Epithelial cell of esophagus (primary cell): ENCODE data around the gene ZBTB20.
"Not testable (repeated sequence)": the region's sequence is repeated elsewhere in the genome, so short reads cannot be mapped to it uniquely, and the experiment has no call there.

Experiments
- DNase-seq: peaks from one replicate; pipeline ENCODE4 v3.0.0; 2010; ENCODE audit warnings: low read depth
- H3K4me3 ChIP-seq: 2 replicates; pipeline ENCODE4 v1.5.1; 2011; ENCODE audit warnings: mild to moderate bottlenecking, low read length, control low read depth
- TF ChIP-seq, protein P1 (sequence below): IDR thresholded peaks from 2 replicates; pipeline ENCODE4 v1.5.1; 2011; ENCODE audit warnings: low read depth, mild to moderate bottlenecking, low read length, control low read depth, inconsistent platforms; ENCODE audit not compliant: insufficient read depth; ENCODE audit errors: missing control alignments

Gene ZBTB20

DNA sequence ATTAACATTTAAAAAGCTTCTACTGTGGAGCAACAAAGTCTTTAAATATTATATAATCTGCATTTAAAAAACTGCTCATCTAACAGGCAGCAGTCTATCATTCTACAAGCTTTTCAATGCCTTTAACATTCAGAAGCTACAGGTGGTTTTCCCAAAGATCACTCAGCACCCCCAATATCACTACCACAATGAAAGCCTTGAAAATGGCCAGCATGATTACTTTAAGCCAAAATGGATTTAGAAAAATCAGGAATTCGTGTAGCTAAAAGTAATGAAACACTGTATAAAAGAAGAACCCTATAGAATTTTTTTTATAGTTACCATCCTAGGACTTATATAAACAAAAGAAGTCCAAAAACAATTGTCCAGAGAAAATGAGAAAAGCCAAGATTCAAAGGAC is 452.8 kb downstream of the ZBTB20 start:
- TF ChIP-seq, protein P1, sequence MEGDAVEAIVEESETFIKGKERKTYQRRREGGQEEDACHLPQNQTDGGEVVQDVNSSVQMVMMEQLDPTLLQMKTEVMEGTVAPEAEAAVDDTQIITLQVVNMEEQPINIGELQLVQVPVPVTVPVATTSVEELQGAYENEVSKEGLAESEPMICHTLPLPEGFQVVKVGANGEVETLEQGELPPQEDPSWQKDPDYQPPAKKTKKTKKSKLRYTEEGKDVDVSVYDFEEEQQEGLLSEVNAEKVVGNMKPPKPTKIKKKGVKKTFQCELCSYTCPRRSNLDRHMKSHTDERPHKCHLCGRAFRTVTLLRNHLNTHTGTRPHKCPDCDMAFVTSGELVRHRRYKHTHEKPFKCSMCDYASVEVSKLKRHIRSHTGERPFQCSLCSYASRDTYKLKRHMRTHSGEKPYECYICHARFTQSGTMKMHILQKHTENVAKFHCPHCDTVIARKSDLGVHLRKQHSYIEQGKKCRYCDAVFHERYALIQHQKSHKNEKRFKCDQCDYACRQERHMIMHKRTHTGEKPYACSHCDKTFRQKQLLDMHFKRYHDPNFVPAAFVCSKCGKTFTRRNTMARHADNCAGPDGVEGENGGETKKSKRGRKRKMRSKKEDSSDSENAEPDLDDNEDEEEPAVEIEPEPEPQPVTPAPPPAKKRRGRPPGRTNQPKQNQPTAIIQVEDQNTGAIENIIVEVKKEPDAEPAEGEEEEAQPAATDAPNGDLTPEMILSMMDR: no peak
- no peak overlapping the region for H3K4me3 ChIP-seq
- no peak for DNase-seq

DNA sequence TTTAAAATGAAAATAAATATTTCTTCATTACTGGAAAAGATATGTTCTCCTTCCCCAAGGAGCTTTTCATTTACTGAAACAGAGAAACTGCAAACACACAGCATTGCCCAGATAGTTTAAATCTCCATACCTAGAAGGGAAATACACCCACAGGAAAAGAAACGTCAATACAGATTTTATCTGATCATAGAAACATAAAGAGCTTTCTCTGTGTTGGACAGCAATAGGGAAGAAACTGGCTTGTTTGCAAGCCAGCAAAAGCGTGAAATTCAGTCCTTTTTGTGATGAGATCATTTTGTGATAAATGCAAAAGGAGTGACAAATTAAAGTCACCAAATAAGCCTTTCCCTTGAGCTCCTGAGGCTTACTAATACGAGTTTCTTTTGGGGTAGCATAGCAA is 455.2 kb downstream of the ZBTB20 start:
- H3K4me3 ChIP-seq: no peak overlapping the region
- no peak for DNase-seq
- TF ChIP-seq, protein P1: no peak

DNA sequence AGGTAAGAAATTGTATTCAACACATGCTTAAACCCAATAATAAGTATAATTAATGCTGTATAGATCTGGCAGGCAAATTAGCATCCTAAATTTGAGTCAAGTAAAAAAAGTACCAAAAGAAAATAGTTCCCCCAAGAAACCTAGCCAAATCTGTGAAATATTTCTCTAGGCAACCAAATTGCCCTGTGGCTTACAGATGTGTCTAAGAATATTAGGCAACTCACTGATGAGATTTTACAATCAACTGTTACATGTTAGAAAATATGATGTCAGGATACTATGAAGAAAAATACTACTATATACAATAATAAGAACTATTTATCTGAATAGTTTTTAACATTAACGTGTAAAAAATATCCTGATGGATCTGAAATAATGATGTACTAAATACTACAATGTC is 456.2 kb downstream of the ZBTB20 start:
- H3K4me3 ChIP-seq: no peak overlapping the region
- TF ChIP-seq, protein P1: no peak
- DNase-seq: no peak

DNA sequence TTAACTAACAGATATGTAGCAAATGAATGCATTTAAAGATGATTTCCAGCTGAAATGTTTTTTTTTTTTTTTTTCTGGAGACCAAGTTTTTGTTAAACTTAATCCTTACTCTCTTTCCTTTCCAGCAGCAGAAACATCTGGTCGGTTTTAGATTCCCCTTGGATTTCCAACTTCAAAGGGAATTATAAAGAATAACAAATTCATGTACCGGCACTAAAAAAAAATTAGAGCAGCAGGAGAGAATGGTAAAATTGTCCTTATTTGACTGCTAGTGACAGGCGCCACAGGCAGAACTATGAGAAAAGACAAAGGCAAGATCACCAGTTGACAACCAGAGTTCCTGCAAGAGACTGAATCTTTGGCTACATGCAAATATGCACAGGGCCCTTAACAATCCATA is 459.9 kb downstream of the ZBTB20 start:
- TF ChIP-seq, protein P1: no peak
- H3K4me3 ChIP-seq: no peak overlapping the region
- no peak for DNase-seq

DNA sequence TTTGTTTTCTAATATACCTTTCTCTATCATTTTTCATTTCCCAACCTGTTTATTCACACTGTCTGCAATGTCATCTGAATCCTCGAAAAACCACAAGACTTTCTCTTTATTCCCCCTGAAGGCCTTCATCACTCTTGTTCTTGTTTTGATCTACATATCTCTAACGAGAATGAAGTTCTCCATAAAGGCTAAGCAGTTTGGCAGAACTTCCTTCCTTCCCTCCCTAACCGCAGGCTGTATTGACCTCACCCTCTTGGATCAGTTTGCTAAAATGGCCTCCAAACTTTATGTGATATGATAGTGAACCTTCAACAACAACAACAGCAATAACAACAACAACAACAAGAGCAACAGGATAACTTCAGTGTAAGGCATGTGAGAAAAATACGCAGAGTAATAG is 460.5 kb downstream of the ZBTB20 start:
- H3K4me3 ChIP-seq: no peak overlapping the region
- DNase-seq: no peak
- TF ChIP-seq, protein P1: no peak

DNA sequence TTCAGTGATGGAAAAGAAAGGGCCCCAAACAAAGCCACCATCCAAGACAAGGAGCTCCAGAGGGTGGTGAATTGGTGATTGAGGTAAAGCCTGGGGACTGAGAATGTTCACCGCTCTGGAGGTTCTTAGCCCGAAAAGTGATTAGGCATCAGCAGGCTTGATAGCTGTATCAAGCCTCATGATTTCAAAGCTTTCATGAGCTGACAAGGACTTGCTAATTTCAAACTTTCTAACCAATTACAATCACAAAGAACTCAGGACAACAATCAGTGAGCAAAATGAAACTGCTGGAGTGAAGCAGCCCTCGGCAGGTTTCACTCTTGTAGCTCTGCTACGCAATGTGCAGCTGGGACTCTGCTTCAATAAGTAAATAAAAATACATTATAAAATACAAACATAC is 461.9 kb downstream of the ZBTB20 start:
- no peak overlapping the region for H3K4me3 ChIP-seq
- DNase-seq: no peak
- TF ChIP-seq, protein P1: no peak

DNA sequence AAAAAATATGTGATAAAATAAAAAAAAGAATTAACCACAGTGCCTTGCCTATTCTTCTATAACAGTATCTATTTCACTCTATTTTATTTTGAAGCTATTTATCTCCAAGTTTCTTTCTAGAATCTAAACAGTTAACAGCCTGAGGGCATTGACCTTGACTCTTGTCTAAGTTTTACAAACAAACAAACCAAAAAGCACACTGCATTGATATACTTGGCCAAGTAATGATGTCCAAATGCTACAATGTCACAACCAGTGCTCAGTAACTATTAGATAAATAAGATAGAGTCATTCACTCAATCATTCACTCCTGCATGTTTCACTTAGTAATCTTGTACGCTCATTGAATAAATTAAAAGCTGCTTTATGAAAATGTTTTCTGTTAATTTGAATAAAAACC is 466.8 kb downstream of the ZBTB20 start:
- TF ChIP-seq, protein P1: no peak
- DNase-seq: no peak
- H3K4me3 ChIP-seq: no peak overlapping the region

DNA sequence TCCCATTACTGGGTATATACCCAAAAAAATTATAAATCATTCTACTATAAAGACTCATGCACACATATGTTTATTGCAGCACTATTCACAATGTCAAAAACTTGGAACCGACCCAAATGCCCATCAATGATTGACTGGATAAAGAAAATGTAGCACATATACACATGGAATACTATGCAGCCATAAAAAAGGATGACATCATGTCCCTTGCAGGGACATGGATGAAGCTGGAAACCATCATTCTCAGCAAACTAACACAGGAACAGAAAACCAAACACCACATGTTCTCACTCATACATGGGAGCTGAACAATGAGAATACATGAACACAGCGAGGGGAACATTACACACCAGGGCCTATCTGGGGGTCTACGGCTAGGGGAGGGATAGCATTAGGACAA is 467.3 kb downstream of the ZBTB20 start:
- not testable (repeated sequence) for H3K4me3 ChIP-seq, DNase-seq
